K562 (cell line): Measurements from ENCODE around the gene HSD17B12. TPM values are rescaled to one million over a fixed set of nuclear protein-coding genes. Genes with fewer than 3 reads are reported as not detected.

Experiments
- ATAC-seq: fragments of 200-7000 bp; cut with Tn5 transposase; 3 replicates; pipeline ENCODE4 v1.9.1; 2020; ENCODE audit warnings: moderate library complexity
- BruUV-seq: library from RNA; stranded (reverse); fragments of 400-500 nt; replicated peaks from 2 replicates; lab custom pipeline; 2021; lab: Mats Ljungman, UMichigan
- CTCF ChIA-PET: fragments of 300-600 bp; formaldehyde crosslinking; extraction: SDS; loops from one replicate; lab custom pipeline; 2021; ENCODE audit warnings: low intra/inter-chr PET ratio; lab: Yijun Ruan, JAX
- POLR2A ChIA-PET: fragments of 300-600, 350-650 bp; sonication (Branson Sonifier 250); formaldehyde crosslinking; extraction: SDS; loops from one replicate; lab custom pipeline; 2021; ENCODE audit warnings: antibody characterized with exemption, inconsistent platforms; lab: Yijun Ruan, JAX
- DNase-seq, 4 experiments: peaks; one replicate each; pipeline versions ENCODE4 v3.0.0 to v3.0.0-alpha.2; 2011 to 2018; ENCODE audit warnings: low spot score in 3 of 4, mixed read lengths in 3 of 4; ENCODE audit errors: extremely low read depth in 1 of 4
- FAIRE-seq: peaks from 2 replicates; lab custom pipeline; 2011; peaks lifted over from hg19 to GRCh38; lab: Jason Lieb, UNC
- H2AFZ ChIP-seq: 2 replicates; pipeline ENCODE4 v1.6.0; 2011; ENCODE audit warnings: low read depth, low read length, control low read depth, inconsistent platforms
- H3K27ac ChIP-seq: fragments of 200-600 bp; 3 replicates; pipeline ENCODE4 v1.8.0; 2011; ENCODE audit warnings: low read depth, mild to moderate bottlenecking, control low read depth, inconsistent platforms, low read length, moderate library complexity, mixed read lengths; ENCODE audit errors: extremely low read depth
- H3K27me3 ChIP-seq, 2 experiments: fragments of 300-600 bp in 1 of 2; 2 replicates in 1 of 2; 3 replicates in 1 of 2; pipeline versions ENCODE4 v1.6.0 to v1.8.0; 2011; ENCODE audit warnings: inconsistent platforms in 2 of 2, low read length in 2 of 2, mild to moderate bottlenecking in 1 of 2, mixed read lengths in 1 of 2, moderate library complexity in 1 of 2; ENCODE audit not compliant: control insufficient read depth in 2 of 2, insufficient read depth in 2 of 2
- H3K36me3 ChIP-seq: fragments of 300-600 bp; 3 replicates; pipeline ENCODE4 v1.8.0; 2011; ENCODE audit warnings: mild to moderate bottlenecking, low read length, inconsistent platforms; ENCODE audit not compliant: control insufficient read depth, insufficient read depth
- H3K4me1 ChIP-seq, 2 experiments: fragments of 200-600 bp in 1 of 2; replicated peaks in 1 of 2; 2 replicates in 1 of 2; 3 replicates in 1 of 2; pipeline versions ENCODE4 v1.5.1 to v1.8.0; 2011; ENCODE audit warnings: inconsistent platforms in 2 of 2, low read length in 2 of 2, mild to moderate bottlenecking in 1 of 2, mixed read lengths in 1 of 2, moderate library complexity in 1 of 2; ENCODE audit not compliant: control insufficient read depth in 2 of 2, insufficient read depth in 2 of 2
- H3K4me2 ChIP-seq: 2 replicates; pipeline ENCODE4 v1.6.1; 2011; ENCODE audit warnings: low read length, control low read depth, inconsistent platforms, mixed read lengths; ENCODE audit not compliant: insufficient read depth
- H3K4me3 ChIP-seq: fragments of 200-600 bp; sonication (generic), shearing (Covaris generic); 2 replicates; pipeline ENCODE4 v1.5.1; 2016; ENCODE audit warnings: control low read depth, inconsistent platforms
- H3K79me2 ChIP-seq: fragments of 200-600 bp; 3 replicates; pipeline ENCODE4 v1.8.0; 2011; ENCODE audit warnings: low read length, inconsistent platforms; ENCODE audit not compliant: control insufficient read depth, insufficient read depth
- H3K9ac ChIP-seq, 2 experiments: 2 replicates each; pipeline versions ENCODE4 v1.6.0 to v1.6.1; 2011; ENCODE audit warnings: low read depth in 2 of 2, low read length in 2 of 2, control low read depth in 1 of 2, inconsistent platforms in 1 of 2, mild to moderate bottlenecking in 1 of 2, mixed read lengths in 1 of 2; ENCODE audit not compliant: insufficient read depth in 1 of 2
- H3K9me1 ChIP-seq: one replicate; pipeline ENCODE4 v1.6.0; 2011; ENCODE audit warnings: inconsistent platforms, mild to moderate bottlenecking, low read length, moderate library complexity; ENCODE audit not compliant: control insufficient read depth, insufficient read depth
- H3K9me3 ChIP-seq: replicated peaks from 2 replicates; pipeline ENCODE4 v1.5.1; 2011; ENCODE audit warnings: low read depth, low read length, inconsistent platforms; ENCODE audit not compliant: control insufficient read depth, insufficient read depth
- H4K20me1 ChIP-seq: replicated peaks from 2 replicates; pipeline ENCODE4 v1.6.1; 2011; ENCODE audit warnings: low read length, inconsistent platforms, mixed read lengths; ENCODE audit not compliant: control insufficient read depth, insufficient read depth
- BRCA1 ChIP-seq, 2 experiments: fragments of 450-650 bp in 1 of 2; sonication (generic) in 1 of 2; formaldehyde crosslinking in 1 of 2; IDR thresholded peaks; 2 replicates each; pipeline versions ENCODE4 v1.5.0 to v1.6.1; 2017 to 2020; ENCODE audit warnings: mild to moderate bottlenecking in 1 of 2, missing genetic modification reagents in 1 of 2
- HIVEP1 ChIP-seq: fragments of 250-450 bp; sonication (Bioruptor Pico); IDR thresholded peaks from 2 replicates; pipeline ENCODE4 v1.4.0; 2020; ENCODE audit warnings: mild to moderate bottlenecking
- HNRNPK ChIP-seq: fragments of 200-400 bp; formaldehyde crosslinking; IDR thresholded peaks from one replicate; pipeline ENCODE4 v1.6.1; 2018; ENCODE audit warnings: mild to moderate bottlenecking, low read depth, low read length; ENCODE audit not compliant: poor library complexity, severe bottlenecking
- TBP ChIP-seq: optimal IDR thresholded peaks from 2 replicates; pipeline ENCODE3; 2011; ENCODE audit warnings: low read depth, low read length, improper control_type of control experiment
- TEAD4 ChIP-seq, 2 experiments: sonication (generic) in 1 of 2; formaldehyde crosslinking in 1 of 2; IDR thresholded peaks; 2 replicates each; pipeline versions ENCODE4 v1.6.1 to v1.8.0; 2012 to 2022; ENCODE audit warnings: borderline replicate concordance in 1 of 2, inconsistent platforms in 1 of 2, low read length in 1 of 2, mild to moderate bottlenecking in 1 of 2, missing genetic modification reagents in 1 of 2
- ZC3H11A ChIP-seq: IDR thresholded peaks from 2 replicates; pipeline ENCODE4 v1.6.1; 2012; ENCODE audit warnings: low read depth, low read length, improper control_type of control experiment
- ZNF197 ChIP-seq: fragments of 200-800 bp; sonication (Bioruptor generic); IDR thresholded peaks from 2 replicates; pipeline ENCODE4 v1.6.1; 2016; ENCODE audit warnings: low read depth, missing genetic modification characterization, missing compliant biosample characterization
- WGBS: fragments of 100-300 bp; shearing (Covaris generic); methylation state at CpG from one replicate; pipeline ENCODE4 v1.1.6; 2016; ENCODE audit warnings: low coverage, mixed read lengths; ENCODE audit not compliant: insufficient coverage; ENCODE audit errors: missing lambda C conversion rate; 5-methylcytosine and 5-hydroxymethylcytosine counted together
- in situ Hi-C: fragments of 300-500 bp; cut with MboI; formaldehyde crosslinking; loops from 4 replicates; pipeline ENCODE4 v1.15.0; 2018; ENCODE audit warnings: inconsistent platforms, mixed read lengths
- intact Hi-C: fragments of 100-400 bp; cut with micrococcal nuclease; formaldehyde crosslinking; loops from 2 replicates; pipeline ENCODE4 v1.14.2; 2022
- polyA plus RNA-seq, 8 experiments: library from polyadenylated mRNA; depleted of rRNA in 4 of 8; stranded (reverse) in 5 of 8; unstranded in 3 of 8; fragments of >200 nt; fragmentation: Nextera tagmentation in 2 of 8; fragmentation: Illumina TruSeq in 1 of 8; extraction: Ambion mirVana in 2 of 8; extraction: Trizol in 1 of 8; gene quantifications; 2 replicates each; pipeline versions ENCODE4 v1.2.1 to v1.2.3, GENCODE V29; 2011 to 2014; ENCODE audit warnings: inconsistent platforms in 1 of 8, missing spikeins in 1 of 8
- total RNA-seq, 7 experiments: library from RNA; depleted of rRNA in 6 of 7; stranded (reverse); fragments of >200 nt in 6 of 7; fragmentation: Illumina TruSeq in 2 of 7; extraction: Trizol in 2 of 7; gene quantifications; 2 replicates each; pipeline versions ENCODE4 v1.2.1 to v1.2.3, GENCODE V29; 2011 to 2021; ENCODE audit warnings: low replicate concordance in 1 of 7
- TF ChIP-seq, protein P1 (sequence below): sonication (generic); formaldehyde crosslinking; IDR thresholded peaks from 2 replicates; pipeline ENCODE4 v1.8.1; 2022; ENCODE audit warnings: missing genetic modification reagents

Gene HSD17B12
- total and polyA plus RNA-seq, 9 of the 15 experiments (the other 6 are each of a cell fraction or from before 2014, with no cell fraction given): 9.1 to 34.5 (median 23.3) TPM

DNA sequence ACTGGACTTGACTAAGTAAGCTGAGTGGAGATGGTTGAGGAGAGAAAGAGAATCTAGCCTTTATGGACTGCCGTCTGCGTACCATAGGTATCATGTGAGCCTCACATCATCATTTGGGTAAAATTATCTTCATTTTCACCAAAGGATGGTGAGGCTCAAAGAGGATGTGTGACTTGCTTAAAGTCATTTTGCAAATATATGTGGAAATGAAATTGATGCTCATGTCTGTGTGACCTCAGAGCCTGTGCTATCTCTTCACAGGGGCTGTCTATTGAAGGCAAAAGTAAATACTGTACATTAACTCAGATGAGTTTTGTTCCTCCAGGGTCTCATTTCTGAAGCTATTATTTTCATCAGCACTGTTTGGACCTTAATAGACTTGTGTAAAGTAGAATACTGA is 116.8 kb downstream of the HSD17B12 start:
- H3K9me3 ChIP-seq: no peaks in the 10 kb centered on the region
- H2AFZ ChIP-seq: no peak overlapping the region
- no peaks in the 10 kb centered on the region for H3K27me3 ChIP-seq
- no peak overlapping the region for H3K4me3 ChIP-seq
- H3K4me2 ChIP-seq: no peak overlapping the region
- intact Hi-C loops: no loop called here
- no peaks in the 10 kb centered on the region for H3K4me1 ChIP-seq
- ChIA-PET POLR2A (no interaction called here), CTCF (no interaction called here)
- 18% methylated on average over 2 of the region's 2 CpGs for WGBS
- DNase-seq: no peak
- H3K9ac ChIP-seq: no peak overlapping the region
- no TSS peak for BruUV-seq
- in situ Hi-C loops: no loop called here
- H3K79me2 ChIP-seq: no peaks in the 10 kb centered on the region
- FAIRE-seq: no peak
- ATAC-seq: no peak
- no peak for TF ChIP-seq HIVEP1 (CRISPR knock-in tag)
- TF ChIP-seq, all 486 proteins: peak for 0
- no peaks in the 10 kb centered on the region for H3K9me1 ChIP-seq
- no peak overlapping the region for H3K27ac ChIP-seq
- no peaks in the 10 kb centered on the region for H3K36me3 ChIP-seq
- no peaks in the 10 kb centered on the region for H4K20me1 ChIP-seq

- H3K4me2 ChIP-seq: no peak overlapping the region
- H3K36me3 ChIP-seq: no peaks in the 10 kb centered on the region
- H3K79me2 ChIP-seq: no peaks in the 10 kb centered on the region
- FAIRE-seq (no peak), ATAC-seq (no peak), DNase-seq (no peak)
- no peaks in the 10 kb centered on the region for H3K9me1 ChIP-seq
- TF ChIP-seq TBP (no peak), BRCA1 (IDR thresholded peaks at IDR 0.05) (no peak), BRCA1 (CRISPR knock-in tag; IDR thresholded peaks at IDR 0.05) (no peak), TEAD4 (IDR thresholded peaks at IDR 0.05; ENCODE audit: low read length) (no peak), TEAD4 (CRISPR knock-in tag; IDR thresholded peaks at IDR 0.05; ENCODE audit: borderline replicate concordance) (no peak), ZNF197 (CRISPR knock-in tag) (no peak), HNRNPK (no peak), ZC3H11A (no peak)
- TF ChIP-seq, protein P1, sequence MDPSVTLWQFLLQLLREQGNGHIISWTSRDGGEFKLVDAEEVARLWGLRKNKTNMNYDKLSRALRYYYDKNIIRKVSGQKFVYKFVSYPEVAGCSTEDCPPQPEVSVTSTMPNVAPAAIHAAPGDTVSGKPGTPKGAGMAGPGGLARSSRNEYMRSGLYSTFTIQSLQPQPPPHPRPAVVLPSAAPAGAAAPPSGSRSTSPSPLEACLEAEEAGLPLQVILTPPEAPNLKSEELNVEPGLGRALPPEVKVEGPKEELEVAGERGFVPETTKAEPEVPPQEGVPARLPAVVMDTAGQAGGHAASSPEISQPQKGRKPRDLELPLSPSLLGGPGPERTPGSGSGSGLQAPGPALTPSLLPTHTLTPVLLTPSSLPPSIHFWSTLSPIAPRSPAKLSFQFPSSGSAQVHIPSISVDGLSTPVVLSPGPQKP (CRISPR knock-in tag): no peak
- ChIA-PET CTCF (no interaction called here), POLR2A (no interaction called here)
- no peaks in the 10 kb centered on the region for H3K9me3 ChIP-seq
- WGBS: 9% methylated on average over 2 of the region's 2 CpGs
- H3K9ac ChIP-seq: no peak overlapping the region
- no peak overlapping the region for H3K4me3 ChIP-seq
- no peaks in the 10 kb centered on the region for H3K27me3 ChIP-seq
- BruUV-seq: no TSS peak
- intact Hi-C loops: no loop called here
- no peak overlapping the region for H2AFZ ChIP-seq
- H4K20me1 ChIP-seq: no peaks in the 10 kb centered on the region
- no peaks in the 10 kb centered on the region for H3K4me1 ChIP-seq
- H3K27ac ChIP-seq: no peak overlapping the region
- in situ Hi-C loops: no loop called here
Observed at GRCh38 chr11:43797866-43798265, 117.3 kb downstream of the HSD17B12 start.
